Glutamatergic neuron (in vitro differentiated cells): ENCODE results near the gene MIPOL1. TPM values are rescaled to one million over a fixed set of nuclear protein-coding genes. Genes with fewer than 3 reads are reported as not detected.

Experiments used
- DNase-seq: peaks from one replicate; pipeline ENCODE4 v3.0.0; 2022
- H3K27ac Mint-ChIP-seq: one replicate; pipeline ENCODE4 v1.8.0; 2020; ENCODE audit warnings: mild to moderate bottlenecking, mixed read lengths, inconsistent platforms; ENCODE audit not compliant: unreplicated experiment
- H3K27me3 Mint-ChIP-seq: one replicate; pipeline ENCODE4 v1.8.0; 2020; ENCODE audit warnings: mild to moderate bottlenecking, moderate library complexity, mixed read lengths, inconsistent platforms; ENCODE audit not compliant: unreplicated experiment
- H3K36me3 Mint-ChIP-seq: one replicate; pipeline ENCODE4 v1.8.0; 2020; ENCODE audit warnings: mild to moderate bottlenecking, mixed read lengths, inconsistent platforms; ENCODE audit not compliant: unreplicated experiment
- H3K4me1 Mint-ChIP-seq: one replicate; pipeline ENCODE4 v1.8.0; 2020; ENCODE audit warnings: mild to moderate bottlenecking, low read depth, mixed read lengths, inconsistent platforms; ENCODE audit not compliant: unreplicated experiment
- H3K4me3 Mint-ChIP-seq: one replicate; pipeline ENCODE4 v1.8.0; 2020; ENCODE audit warnings: mild to moderate bottlenecking, mixed read lengths, inconsistent platforms; ENCODE audit not compliant: unreplicated experiment
- H3K9me3 Mint-ChIP-seq: one replicate; pipeline ENCODE4 v1.8.0; 2020; ENCODE audit warnings: mild to moderate bottlenecking, moderate library complexity, mixed read lengths, inconsistent platforms; ENCODE audit not compliant: unreplicated experiment
- total RNA-seq: library from RNA; stranded (reverse); fragmentation: NEBNext Ultra II Directional; extraction: Animal tissue kit (Norgen Biotek cat#: 25700); gene quantifications from one replicate; pipeline ENCODE4 v1.2.1, GENCODE V29; 2021; ENCODE audit not compliant: unreplicated experiment
- TF ChIP-seq, protein P1 (sequence below): fragments of 200-600 bp; sonication (generic); IDR thresholded peaks from one replicate; pipeline ENCODE4 v1.5.0; 2021; ENCODE audit not compliant: partially characterized antibody, unreplicated experiment

Gene MIPOL1
- total RNA-seq, 1 donor from 2014 or later: 14.5 TPM

DNA sequence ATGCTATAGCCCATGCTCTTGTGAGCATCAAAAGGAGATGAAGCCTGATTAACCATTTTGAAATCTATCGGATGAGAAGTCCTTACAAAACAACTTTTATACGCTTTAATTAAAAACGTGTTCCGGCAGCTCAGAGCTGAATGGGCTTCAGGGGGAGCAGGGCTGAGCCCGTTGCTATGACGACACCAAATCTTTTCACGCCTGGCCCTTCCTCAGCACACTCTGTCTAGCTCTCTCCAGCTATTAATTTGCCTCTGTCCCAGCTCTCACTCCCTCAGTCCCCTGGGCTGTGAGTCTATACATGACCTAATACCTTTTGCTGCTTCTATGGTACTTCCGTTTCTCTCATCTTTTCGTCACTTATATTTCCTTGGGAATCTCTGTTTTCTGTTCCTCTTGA, 381.5 kb downstream of the MIPOL1 start:
- peak; percentile 34 for DNase-seq
- H3K4me1 Mint-ChIP-seq: peaks cover 5% of the 10 kb centered on the region
- H3K4me3 Mint-ChIP-seq: no peak overlapping the region
- H3K9me3 Mint-ChIP-seq: no peaks in the 10 kb centered on the region
- no peaks in the 10 kb centered on the region for H3K27me3 Mint-ChIP-seq
- TF ChIP-seq, protein P1, sequence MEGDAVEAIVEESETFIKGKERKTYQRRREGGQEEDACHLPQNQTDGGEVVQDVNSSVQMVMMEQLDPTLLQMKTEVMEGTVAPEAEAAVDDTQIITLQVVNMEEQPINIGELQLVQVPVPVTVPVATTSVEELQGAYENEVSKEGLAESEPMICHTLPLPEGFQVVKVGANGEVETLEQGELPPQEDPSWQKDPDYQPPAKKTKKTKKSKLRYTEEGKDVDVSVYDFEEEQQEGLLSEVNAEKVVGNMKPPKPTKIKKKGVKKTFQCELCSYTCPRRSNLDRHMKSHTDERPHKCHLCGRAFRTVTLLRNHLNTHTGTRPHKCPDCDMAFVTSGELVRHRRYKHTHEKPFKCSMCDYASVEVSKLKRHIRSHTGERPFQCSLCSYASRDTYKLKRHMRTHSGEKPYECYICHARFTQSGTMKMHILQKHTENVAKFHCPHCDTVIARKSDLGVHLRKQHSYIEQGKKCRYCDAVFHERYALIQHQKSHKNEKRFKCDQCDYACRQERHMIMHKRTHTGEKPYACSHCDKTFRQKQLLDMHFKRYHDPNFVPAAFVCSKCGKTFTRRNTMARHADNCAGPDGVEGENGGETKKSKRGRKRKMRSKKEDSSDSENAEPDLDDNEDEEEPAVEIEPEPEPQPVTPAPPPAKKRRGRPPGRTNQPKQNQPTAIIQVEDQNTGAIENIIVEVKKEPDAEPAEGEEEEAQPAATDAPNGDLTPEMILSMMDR: no peak
- H3K36me3 Mint-ChIP-seq: peaks cover 3% of the 10 kb centered on the region
- H3K27ac Mint-ChIP-seq: no peak overlapping the region

DNA sequence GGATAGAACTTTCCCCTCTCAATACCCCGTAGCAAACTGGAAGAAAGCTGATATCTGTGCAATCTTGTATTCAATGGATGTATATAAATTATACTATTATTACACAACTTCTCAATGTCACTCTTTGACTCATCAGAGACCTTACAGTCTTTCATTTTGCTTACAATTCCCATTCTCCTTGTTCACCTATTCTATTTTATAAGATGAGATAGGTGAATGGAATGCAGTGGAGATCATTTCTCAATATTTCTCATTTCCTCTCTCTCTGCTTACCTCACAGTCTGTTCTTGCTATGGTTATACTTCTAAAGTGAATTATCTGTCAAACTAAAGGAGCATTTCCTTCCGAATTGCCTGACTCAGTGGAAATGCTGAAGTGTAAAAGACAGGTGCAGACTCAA, 382.4 kb downstream of the MIPOL1 start:
- TF ChIP-seq, protein P1: no peak
- Mint-ChIP-seq H3K9me3 (no peaks in the 10 kb centered on the region), H3K27ac (no peak overlapping the region), H3K27me3 (peaks cover 2% of the 10 kb centered on the region), H3K4me1 (peaks cover 5% of the 10 kb centered on the region), H3K36me3 (no peaks in the 10 kb centered on the region), H3K4me3 (no peak overlapping the region)
- DNase-seq: no peak

DNA sequence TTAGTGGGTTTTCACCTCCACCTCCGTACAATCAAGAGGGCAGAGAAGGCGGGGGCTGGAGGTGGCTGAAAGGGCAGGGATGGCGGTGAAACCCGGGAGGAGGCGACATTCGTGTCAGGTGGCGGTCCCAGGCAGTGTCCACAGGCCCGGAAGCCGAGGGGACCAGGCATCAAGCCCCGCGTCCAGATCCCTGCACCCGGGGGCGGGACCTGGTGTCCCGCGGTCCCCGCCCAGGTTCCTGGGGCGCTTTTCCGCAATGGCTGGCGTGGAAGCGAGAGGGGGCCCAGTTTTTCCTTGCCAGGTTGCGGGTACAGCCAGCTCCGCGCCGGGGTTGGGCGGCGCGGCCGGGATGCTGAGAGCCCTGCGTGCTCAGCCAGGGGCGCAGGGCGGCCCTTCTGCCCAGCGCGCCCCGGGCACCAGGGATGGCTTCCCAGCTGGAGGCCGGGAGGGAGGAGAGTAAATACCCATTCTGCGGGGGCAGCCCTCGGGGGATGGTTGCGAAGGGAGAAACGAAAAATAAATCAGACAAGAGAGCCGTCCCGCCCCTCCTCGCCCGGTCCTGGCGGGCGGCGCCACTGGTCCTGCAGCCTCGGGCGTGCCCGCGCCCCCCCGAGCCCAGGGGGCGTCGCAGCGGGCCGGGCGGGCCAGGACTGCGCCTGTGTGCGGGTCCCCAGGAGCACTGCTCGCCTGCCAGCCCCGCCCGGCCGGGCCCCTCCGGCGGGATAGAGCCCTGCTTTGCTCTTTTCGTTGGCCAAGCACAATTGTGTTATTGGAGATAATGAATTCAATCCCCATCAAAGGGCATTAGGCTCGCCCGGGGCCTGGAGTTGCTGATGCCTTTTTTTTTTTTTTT, 385.8 kb downstream of the MIPOL1 start:
- Mint-ChIP-seq H3K4me3 (peak overlapping the region; percentile 82), H3K9me3 (peaks cover 7% of the 10 kb centered on the region), H3K36me3 (peaks cover 3% of the 10 kb centered on the region), H3K27ac (peak overlapping the region; percentile 22), H3K27me3 (peaks cover 21% of the 10 kb centered on the region), H3K4me1 (peaks cover 8% of the 10 kb centered on the region)
- DNase-seq: peak; percentile 45
- TF ChIP-seq, protein P1: no peak

DNA sequence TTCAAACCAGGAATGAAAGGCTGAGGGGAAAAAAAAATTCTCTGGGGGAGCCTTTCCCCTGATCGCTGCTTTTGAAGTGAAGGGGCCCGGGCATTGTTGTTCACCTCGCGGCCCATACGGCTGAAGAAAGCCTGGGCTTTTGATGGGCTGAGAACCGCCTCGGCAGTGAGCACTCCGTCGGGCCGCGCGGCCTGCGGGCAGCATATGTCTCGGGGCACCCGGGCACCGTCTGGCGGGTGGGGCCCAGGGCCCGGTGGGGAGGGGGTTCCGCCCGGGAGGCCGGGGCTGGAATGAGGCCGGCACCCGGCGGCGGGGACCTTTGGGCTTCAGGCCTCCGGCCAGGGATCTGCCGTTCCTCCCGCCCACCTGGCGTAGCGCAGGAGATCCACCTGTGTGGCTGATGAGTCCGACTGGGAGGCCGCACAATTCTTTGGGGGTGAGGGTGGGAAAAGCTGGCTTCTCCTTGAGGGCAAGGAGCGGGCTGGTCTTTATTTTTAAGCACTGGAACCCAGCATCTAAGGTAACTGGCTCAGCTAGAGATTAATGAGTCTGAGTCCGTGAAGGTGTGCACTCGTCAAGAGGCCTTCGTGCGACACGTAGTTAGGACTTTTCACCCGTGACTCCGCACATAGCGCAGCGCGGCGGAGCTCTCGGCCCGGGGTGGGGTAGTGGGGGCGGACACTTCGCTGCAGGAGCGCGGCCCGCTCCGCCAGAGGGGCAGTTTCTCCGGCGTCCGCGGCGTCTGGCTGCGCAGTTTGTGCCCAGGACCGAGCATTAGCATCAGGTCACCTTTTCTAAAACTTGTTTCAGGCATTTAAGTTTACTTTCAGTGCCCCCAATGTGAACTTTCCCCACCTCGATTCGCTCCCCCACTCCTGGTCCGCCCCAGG, 386.7 kb downstream of the MIPOL1 start:
- TF ChIP-seq, protein P1: no peak
- H3K27ac Mint-ChIP-seq: no peak overlapping the region
- H3K36me3 Mint-ChIP-seq: peaks cover 9% of the 10 kb centered on the region
- H3K4me1 Mint-ChIP-seq: peaks cover 8% of the 10 kb centered on the region
- H3K9me3 Mint-ChIP-seq: peaks cover 10% of the 10 kb centered on the region
- H3K4me3 Mint-ChIP-seq: peak overlapping the region; percentile 64
- H3K27me3 Mint-ChIP-seq: peaks cover 27% of the 10 kb centered on the region
- peak; percentile 34 for DNase-seq
